ENCODE data around the gene CNEP1R1.

Gene CNEP1R1

DNA sequence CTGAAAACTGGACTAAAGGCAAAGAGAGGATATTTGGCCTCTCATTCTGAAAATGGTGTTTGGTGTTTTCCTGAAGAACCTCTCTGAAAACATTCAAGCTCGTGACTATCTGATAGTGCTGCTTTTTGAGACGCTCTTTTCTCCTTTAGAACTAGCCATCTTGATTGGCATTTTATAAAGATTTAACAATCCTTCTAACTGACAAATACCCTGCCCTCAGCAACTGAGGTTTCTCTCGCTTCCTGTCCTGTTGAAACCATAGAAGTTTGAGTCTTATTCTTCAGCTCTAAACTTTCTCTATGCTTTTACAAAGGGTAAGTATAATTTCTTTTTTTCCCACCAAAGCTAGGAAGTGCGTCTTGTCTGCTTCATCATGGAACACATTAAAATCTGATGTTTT, 13.3 kb downstream of the CNEP1R1 start:
- in situ Hi-C loops (cut with MboI; ENCODE audit: low sequenced_read_pairs, unreplicated experiment) = no loop called here
- DNase-seq (ENCODE audit: low spot score) = no peak

DNA sequence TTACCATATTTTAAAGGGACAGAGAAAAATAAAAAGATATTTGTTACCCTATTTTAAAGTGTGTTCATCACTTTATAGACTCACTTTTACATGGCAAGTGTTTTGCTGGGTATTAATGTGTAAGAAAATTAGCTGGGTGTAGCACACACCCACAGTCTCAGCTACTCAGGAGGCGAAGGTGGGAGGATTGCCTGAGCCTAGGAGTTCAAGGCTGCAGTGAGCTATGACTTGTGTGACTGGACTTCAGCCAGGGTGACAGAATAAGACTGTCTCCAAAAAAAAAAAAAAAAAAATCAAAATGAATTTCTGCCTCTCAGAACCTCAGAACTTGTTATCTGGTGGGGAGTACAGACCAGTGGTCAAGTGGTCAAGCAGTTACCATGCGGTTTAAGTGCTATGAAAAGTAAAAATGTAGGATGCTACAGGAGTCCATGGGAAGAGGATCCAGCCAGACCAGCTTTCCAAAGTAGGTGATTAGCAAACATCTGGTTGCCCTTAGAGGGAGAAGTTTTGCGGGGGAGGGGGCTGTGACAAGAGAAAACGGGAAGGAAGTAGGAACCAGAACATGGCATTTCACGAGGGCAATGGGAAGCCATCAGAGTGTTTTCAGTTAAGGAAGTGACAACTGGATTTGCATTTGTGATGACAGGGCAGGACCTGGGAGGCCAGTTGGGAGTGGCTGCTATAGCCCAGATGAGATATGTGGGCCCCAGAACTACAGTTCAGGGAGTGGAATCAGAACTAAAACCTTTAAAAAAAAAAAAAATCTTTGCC, 13.9 kb downstream of the CNEP1R1 start:
- no peak for DNase-seq (ENCODE audit: low spot score)
- TF ChIP-seq, protein P1, sequence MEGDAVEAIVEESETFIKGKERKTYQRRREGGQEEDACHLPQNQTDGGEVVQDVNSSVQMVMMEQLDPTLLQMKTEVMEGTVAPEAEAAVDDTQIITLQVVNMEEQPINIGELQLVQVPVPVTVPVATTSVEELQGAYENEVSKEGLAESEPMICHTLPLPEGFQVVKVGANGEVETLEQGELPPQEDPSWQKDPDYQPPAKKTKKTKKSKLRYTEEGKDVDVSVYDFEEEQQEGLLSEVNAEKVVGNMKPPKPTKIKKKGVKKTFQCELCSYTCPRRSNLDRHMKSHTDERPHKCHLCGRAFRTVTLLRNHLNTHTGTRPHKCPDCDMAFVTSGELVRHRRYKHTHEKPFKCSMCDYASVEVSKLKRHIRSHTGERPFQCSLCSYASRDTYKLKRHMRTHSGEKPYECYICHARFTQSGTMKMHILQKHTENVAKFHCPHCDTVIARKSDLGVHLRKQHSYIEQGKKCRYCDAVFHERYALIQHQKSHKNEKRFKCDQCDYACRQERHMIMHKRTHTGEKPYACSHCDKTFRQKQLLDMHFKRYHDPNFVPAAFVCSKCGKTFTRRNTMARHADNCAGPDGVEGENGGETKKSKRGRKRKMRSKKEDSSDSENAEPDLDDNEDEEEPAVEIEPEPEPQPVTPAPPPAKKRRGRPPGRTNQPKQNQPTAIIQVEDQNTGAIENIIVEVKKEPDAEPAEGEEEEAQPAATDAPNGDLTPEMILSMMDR (IDR thresholded peaks at IDR 0.05; ENCODE audit: borderline replicate concordance, control extremely low read depth, extremely low read depth, insufficient read depth, missing control alignments) = no peak
- in situ Hi-C loops (cut with MboI; ENCODE audit: low sequenced_read_pairs, unreplicated experiment) = no loop called here

More for the DNA sequence above, 13.3 kb downstream of the CNEP1R1 start:
- TF ChIP-seq, protein P1 (IDR thresholded peaks at IDR 0.05; ENCODE audit: borderline replicate concordance, control extremely low read depth, extremely low read depth, insufficient read depth, missing control alignments) = no peak

DNA sequence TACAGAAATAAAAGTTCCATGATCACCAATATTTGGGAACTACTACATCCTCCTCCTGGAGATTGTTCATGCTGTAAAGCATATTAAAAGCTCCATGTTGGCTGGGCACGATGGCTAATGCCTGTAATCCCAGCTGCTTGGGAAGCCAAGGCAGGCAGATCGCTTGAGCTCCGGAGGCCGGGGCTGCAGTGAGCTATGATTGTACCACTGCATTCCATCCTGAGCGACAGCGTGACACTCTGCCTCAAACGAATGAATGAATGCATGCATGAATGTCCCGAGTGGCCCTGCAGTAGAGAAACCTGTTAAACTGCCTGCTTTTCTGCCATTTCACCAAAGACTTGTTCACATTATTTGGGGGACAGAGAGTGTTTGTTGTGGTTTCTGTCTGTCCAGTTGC, 15.0 kb downstream of the CNEP1R1 start:
- TF ChIP-seq, protein P1 (IDR thresholded peaks at IDR 0.05; ENCODE audit: borderline replicate concordance, control extremely low read depth, extremely low read depth, insufficient read depth, missing control alignments) = no peak
- in situ Hi-C loops (cut with MboI; ENCODE audit: low sequenced_read_pairs, unreplicated experiment) = no loop called here
- no peak for DNase-seq (ENCODE audit: low spot score)

DNA sequence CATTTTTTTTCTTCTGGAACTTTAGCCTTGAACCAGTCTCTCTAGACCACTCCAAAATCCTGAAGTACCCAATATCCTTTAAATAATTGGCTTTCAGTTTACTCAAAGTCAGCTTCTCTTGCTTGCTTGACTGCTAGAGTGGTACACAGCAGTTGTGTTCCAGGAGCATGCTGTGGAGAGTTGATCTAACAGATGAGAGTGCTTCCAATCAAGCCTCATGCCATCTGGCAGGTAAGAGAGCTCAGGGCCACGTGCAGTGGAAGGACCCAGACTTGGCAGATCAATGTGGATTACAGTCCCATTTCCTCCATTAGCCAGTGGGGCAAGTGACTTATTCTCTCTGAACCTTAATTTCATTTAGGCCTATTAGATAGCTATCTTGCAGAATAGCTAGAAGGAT, 15.7 kb downstream of the CNEP1R1 start:
- in situ Hi-C loops (cut with MboI; ENCODE audit: low sequenced_read_pairs, unreplicated experiment) = no loop called here
- DNase-seq (ENCODE audit: low spot score) = no peak
- TF ChIP-seq, protein P1 (IDR thresholded peaks at IDR 0.05; ENCODE audit: borderline replicate concordance, control extremely low read depth, extremely low read depth, insufficient read depth, missing control alignments) = no peak

DNA sequence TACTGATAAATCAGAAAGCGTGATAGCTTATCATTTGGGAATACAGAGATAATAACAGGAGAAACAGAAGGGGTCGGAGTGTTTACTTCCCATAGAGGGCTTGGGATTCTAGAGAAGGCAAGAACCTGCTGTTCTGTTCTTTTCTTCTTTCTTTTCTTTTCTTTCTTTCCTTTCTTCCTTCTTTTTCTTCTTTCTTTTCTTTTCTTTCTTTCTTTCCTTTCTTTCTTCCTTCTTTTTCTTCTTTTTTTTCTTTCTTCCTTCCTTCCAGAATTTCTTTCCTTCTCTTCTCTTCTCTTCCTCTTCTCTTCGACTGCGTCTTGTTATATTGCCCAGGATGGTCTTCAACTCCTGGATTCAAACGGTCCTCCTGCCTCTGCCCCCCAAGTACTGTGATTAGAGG, 18.3 kb downstream of the CNEP1R1 start:
- DNase-seq (ENCODE audit: low spot score) = no peak
- in situ Hi-C loops (cut with MboI; ENCODE audit: low sequenced_read_pairs, unreplicated experiment) = no loop called here
- TF ChIP-seq, protein P1 (IDR thresholded peaks at IDR 0.05; ENCODE audit: borderline replicate concordance, control extremely low read depth, extremely low read depth, insufficient read depth, missing control alignments) = no peak

DNA sequence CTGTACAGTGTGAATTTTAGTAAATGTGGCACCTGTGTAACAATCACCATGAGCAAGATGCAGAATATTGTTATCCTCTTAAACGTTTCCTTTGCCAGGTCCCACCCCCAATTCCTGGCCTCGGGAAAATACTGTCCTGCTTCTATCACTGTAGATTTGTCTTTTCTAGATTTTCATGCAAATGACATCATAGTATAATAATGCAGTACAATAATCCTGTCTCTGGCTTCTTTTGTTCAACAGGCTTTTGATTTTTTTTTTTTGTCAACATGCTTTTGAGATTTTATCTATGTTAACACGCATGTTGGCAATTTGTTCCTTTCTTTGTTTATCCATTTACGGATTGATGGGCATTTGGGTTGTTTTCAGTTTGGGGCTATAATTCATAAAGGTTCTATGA, 20.4 kb downstream of the CNEP1R1 start:
- TF ChIP-seq, protein P1 (IDR thresholded peaks at IDR 0.05; ENCODE audit: borderline replicate concordance, control extremely low read depth, extremely low read depth, insufficient read depth, missing control alignments) = no peak
- in situ Hi-C loops (cut with MboI; ENCODE audit: low sequenced_read_pairs, unreplicated experiment) = no loop called here
- DNase-seq (ENCODE audit: low spot score) = no peak
